ENCODE measurements around the gene YPEL2.

DNA sequence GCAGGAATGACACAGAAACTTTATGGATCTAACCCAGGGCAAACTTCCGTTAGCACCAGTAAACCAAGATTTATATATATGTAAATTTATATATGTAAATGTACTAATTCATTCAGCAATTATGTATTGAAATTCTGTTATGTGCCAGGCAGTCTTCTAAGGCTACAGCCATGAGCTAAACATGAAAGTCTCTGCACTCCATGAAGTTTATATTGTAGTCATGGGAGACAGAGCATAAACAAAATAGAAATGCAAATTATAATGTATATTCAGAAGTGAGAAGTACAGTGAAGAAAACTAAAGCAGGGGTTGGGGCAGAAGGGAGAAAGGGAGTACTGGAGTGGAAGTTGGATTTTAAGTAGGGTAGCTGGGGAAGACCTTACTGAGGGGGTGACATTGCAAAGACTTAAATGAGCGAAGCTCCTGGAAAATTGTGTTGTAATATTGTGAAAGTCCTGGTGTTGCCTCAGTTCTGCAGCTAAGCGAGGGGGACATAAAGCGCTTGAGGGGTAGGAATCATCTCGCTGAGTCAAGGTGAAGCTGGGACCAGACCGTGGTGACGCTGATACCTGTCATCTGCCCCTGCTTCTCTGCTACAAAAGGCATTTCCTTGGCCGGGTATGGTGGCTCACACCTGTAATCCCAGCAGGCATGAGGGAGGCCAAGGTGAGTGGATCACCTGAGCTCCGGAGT, 64.8 kb downstream of the YPEL2 start:
- TF ChIP-seq, protein P1, sequence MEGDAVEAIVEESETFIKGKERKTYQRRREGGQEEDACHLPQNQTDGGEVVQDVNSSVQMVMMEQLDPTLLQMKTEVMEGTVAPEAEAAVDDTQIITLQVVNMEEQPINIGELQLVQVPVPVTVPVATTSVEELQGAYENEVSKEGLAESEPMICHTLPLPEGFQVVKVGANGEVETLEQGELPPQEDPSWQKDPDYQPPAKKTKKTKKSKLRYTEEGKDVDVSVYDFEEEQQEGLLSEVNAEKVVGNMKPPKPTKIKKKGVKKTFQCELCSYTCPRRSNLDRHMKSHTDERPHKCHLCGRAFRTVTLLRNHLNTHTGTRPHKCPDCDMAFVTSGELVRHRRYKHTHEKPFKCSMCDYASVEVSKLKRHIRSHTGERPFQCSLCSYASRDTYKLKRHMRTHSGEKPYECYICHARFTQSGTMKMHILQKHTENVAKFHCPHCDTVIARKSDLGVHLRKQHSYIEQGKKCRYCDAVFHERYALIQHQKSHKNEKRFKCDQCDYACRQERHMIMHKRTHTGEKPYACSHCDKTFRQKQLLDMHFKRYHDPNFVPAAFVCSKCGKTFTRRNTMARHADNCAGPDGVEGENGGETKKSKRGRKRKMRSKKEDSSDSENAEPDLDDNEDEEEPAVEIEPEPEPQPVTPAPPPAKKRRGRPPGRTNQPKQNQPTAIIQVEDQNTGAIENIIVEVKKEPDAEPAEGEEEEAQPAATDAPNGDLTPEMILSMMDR (IDR thresholded peaks at IDR 0.05; ENCODE audit: insufficient read depth, low read length, poor library complexity, severe bottlenecking) = no peak
- TF ChIP-seq EZH2phosphoT487 (conservative IDR thresholded peaks at IDR 0.05; ENCODE audit: low read length) = no peak

Measured in SU-DHL-6 (cell line).